OCI-LY3 (cell line): ENCODE measurements around the gene RGPD3.

ENCODE experiments used
- EZH2phosphoT487 ChIP-seq: fragments of 200-600 bp; shearing (Covaris generic); IDR thresholded peaks from 2 replicates; pipeline ENCODE4 v1.6.1; 2018; ENCODE audit warnings: antibody characterized with exemption, mixed run types, low read depth
- TF ChIP-seq, protein P1 (sequence below): fragments of 200-600, 300-600 bp; sonication (generic); IDR thresholded peaks from 2 replicates; pipeline ENCODE4 v1.5.1; 2014; ENCODE audit warnings: antibody characterized with exemption, low read length, low read depth

DNA sequence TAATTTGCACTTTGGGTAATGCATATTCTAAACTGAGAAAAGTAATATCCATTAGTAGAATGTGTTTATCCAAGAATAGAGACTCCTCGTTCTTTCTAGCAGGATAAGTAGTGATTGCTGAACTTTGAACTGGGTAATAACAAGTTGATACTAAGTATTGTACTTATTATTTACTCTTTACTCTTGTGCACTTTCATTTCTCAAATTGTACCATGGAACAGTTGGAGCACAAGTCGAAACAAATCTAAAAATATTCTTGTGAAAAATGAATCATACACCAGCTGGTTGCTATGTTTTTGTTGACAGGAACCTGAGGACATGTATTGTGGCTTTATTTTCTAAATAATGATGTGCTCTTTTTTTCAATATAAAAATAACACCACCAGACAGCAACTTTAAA lies 111.9 kb downstream of the RGPD3 start:
- TF ChIP-seq, protein P1, sequence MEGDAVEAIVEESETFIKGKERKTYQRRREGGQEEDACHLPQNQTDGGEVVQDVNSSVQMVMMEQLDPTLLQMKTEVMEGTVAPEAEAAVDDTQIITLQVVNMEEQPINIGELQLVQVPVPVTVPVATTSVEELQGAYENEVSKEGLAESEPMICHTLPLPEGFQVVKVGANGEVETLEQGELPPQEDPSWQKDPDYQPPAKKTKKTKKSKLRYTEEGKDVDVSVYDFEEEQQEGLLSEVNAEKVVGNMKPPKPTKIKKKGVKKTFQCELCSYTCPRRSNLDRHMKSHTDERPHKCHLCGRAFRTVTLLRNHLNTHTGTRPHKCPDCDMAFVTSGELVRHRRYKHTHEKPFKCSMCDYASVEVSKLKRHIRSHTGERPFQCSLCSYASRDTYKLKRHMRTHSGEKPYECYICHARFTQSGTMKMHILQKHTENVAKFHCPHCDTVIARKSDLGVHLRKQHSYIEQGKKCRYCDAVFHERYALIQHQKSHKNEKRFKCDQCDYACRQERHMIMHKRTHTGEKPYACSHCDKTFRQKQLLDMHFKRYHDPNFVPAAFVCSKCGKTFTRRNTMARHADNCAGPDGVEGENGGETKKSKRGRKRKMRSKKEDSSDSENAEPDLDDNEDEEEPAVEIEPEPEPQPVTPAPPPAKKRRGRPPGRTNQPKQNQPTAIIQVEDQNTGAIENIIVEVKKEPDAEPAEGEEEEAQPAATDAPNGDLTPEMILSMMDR: no peak
- TF ChIP-seq EZH2phosphoT487: no peak
